Omental fat pad (tissue), 4 donors: Measurements from ENCODE around the gene FAU. TPM values are rescaled to one million over a fixed set of nuclear protein-coding genes. Genes with fewer than 3 reads are reported as not detected.

Experiments
- ATAC-seq: fragments of 150-250 bp; one replicate; pipeline ENCODE4 v1.9.1; 2016; ENCODE audit warnings: mild to moderate bottlenecking, moderate library complexity; ENCODE audit not compliant: low FRiP score
- DNase-seq: peaks from one replicate; pipeline ENCODE4 v3.0.0-alpha.2; 2019; ENCODE audit warnings: low spot score
- small RNA-seq: library from RNA; depleted of rRNA; stranded (forward); fragments of <200 nt; gene quantifications from one replicate; pipeline ENCODE3, GENCODE V24; 2016
- total RNA-seq, 4 donors: library from RNA; depleted of rRNA; stranded (reverse); fragments of >200 nt; gene quantifications; one replicate each; pipeline ENCODE4 v1.1.0, GENCODE V29; 2016
- TF ChIP-seq, protein P1 (sequence below), 3 donors: fragments of 450-650 bp; IDR thresholded peaks; one replicate each; pipeline ENCODE4 v1.5.1; 2016 to 2017; ENCODE audit warnings: antibody characterized with exemption in 3 of 3, mild to moderate bottlenecking in 3 of 3, moderate library complexity in 2 of 3

The FAU gene
- total RNA-seq, 4 donors from 2014 or later = 612 to 842 (median 711) TPM

DNA sequence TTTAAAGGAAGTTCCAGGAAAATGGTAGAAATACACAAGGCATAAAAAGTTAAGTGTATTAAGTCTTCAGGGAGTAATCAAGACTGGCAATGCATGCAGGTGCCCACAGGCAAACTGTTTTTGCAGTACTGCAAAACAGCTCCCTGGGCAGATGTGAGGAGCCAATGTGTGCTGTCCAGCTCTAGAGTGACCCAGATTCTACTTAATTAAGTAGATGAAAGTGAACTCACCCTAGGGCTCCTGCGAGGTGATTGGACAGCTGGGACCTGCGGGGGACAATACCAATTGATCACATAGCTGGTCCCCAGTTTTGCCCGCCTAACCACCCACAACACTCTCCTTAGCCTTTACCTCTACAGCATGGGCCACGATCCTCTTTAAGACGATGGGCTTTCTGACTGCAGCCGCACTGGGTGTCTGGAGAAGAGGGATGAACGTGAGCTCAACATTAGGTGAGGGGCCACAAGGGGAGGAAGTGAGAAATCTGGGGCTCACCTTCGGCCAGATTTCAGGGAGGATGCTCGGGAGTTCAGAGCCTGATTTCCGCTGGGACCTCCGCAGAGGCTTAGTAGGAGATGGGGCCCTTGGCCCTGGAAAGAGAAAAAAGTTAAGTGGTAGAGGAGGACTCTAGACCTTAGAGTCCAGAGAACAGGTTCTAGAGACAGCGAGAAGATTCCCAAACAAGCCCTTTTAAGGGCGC lies 38.6 kb downstream of the FAU start:
- ATAC-seq = no peak
- TF ChIP-seq, protein P1, sequence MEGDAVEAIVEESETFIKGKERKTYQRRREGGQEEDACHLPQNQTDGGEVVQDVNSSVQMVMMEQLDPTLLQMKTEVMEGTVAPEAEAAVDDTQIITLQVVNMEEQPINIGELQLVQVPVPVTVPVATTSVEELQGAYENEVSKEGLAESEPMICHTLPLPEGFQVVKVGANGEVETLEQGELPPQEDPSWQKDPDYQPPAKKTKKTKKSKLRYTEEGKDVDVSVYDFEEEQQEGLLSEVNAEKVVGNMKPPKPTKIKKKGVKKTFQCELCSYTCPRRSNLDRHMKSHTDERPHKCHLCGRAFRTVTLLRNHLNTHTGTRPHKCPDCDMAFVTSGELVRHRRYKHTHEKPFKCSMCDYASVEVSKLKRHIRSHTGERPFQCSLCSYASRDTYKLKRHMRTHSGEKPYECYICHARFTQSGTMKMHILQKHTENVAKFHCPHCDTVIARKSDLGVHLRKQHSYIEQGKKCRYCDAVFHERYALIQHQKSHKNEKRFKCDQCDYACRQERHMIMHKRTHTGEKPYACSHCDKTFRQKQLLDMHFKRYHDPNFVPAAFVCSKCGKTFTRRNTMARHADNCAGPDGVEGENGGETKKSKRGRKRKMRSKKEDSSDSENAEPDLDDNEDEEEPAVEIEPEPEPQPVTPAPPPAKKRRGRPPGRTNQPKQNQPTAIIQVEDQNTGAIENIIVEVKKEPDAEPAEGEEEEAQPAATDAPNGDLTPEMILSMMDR (IDR thresholded peaks at IDR 0.05) = no peak
- DNase-seq = no peak

DNA sequence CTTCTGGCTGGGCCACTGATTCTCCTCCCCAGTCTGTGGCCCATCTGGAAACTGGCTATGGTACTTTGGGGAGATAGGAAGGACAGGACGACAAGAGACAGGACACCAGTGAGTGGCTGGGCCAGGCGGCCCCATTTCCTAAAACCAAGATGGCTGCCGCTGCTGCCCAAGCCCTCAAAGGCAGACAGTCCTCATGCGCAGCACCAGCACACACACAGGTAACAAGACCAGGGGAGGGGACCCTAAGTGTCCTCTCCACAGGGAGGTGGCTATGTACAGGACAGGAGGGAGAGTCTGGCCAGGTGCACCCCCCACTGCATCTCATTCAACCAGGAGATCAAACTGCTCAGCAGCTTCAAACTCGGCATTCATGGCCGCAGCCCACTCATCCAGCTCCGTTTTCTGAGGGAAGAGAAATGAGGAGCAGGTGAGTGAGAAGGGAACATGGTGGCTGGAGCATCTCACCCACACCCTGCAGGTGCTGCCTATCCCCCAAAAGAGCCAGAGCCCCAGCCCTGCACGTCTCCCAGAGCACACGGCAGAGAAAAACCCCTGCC lies 43.1 kb downstream of the FAU start:
- TF ChIP-seq, protein P1 (IDR thresholded peaks at IDR 0.05) = no peak
- no peak for ATAC-seq
- DNase-seq = no peak

DNA sequence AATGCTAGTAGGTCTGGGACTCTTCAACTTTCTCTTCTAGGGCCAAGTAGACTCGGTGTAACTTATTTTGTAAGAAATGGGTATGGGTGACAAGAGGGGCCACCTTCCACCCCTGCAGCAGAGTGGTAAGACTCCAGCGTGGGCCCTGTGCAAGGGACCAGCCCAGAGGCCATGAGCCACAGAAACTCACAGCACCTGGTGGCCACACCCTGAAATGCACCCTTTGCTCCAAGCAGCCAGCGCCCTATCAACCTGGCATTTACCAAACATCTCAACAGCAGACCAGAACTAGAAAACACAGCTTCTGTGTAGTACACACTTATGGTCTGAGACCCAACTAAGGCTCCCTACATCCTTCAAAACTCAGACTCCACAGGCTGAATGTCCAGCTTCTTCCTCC lies 43.8 kb downstream of the FAU start:
- ATAC-seq (no peak), DNase-seq (no peak)
- TF ChIP-seq, protein P1 (IDR thresholded peaks at IDR 0.05) = no peak

DNA sequence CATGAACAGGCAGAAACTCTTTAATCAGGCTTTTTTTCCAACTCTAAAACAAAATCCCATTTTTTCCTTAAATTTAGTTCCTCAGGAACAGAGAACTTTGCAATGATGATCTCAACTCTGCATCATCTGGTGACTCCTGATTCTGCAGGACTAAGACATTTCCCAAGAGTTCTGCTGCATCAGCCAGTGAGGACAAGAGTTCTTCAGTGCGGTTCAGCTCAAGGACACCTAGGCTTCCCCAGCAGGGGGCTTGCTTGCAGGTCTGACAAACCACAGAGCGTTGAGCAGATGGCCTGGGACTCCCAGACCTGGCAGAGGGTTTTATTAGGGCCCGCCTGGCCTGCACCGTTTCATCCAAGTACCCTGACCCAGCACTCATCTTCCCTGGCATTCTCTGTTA lies 44.5 kb downstream of the FAU start:
- TF ChIP-seq, protein P1 (IDR thresholded peaks at IDR 0.05) = no peak
- no peak for DNase-seq
- ATAC-seq = no peak

DNA sequence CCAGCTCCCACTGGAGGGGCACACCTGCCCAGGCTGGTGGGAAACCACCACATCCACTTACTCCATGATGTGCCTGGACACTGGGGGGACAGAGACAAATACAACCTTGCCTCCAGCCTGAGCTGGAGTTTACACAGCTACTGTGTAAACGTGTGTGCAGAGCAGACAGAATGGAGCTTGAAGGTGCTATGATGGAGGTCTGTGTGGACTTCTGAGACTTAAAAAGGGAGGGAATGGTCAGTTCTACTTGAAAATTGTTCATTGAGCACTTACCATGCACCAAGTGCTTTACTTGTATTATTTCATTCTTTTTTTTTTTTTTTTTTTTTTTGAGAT lies 49.3 kb downstream of the FAU start:
- no peak for ATAC-seq
- DNase-seq = no peak

DNA sequence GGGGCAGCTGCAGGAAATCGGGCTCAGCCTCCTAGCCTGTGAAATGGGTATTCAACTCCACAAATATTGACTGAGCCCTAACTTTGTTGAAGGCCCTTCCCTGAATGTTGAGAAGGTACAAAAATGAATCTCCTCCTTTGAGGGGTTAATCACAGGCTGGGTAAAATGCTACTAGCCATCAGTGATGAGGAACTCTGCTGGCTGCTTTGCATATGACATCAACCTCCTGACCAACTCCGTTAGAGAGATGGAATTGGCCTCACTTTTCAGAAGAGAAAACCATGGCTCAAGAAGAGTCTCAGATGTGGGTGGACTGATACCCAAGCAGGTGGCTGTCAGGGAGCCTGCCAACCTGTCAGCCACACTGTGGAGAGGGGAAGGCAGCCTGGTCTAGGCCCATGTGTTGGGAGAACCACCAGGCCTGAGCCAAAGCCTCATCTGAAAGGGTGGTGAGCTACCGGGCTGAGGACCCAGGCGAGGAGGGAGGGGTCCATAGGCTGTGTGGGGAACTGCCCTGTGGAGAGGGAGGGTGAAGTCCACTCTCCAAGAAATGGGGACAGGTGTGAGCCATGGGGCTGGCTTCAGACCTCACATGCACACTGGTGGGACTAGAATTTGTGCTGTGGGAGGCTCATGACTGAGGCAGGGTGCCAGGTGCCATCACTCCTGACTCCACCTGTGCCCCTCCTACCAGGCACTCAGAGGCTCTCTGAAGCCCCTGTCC lies 49.9 kb downstream of the FAU start:
- no peak for ATAC-seq
- TF ChIP-seq, protein P1 (IDR thresholded peaks at IDR 0.05) = no peak
- DNase-seq = no peak

More for the DNA sequence above, 49.3 kb downstream of the FAU start:
- TF ChIP-seq, protein P1 (IDR thresholded peaks at IDR 0.05) = no peak

Small RNA genes within 50 kb of the gene (small RNA-seq; reads per million reads assigned to genes)
- gene HIGD1AP10 (not detected), gene PDCL2P2 (not detected), gene RNU2-23P (not detected)

Other genes starting within 250 kb of the FAU start
- gene EHD1, start 243.5 kb downstream of the FAU start, total RNA-seq = 100 to 1,000 TPM in 2 of 4 donors, 10 to 100 TPM in 2; 66.4 to 226 (median 94.8) TPM
- gene ATG2A, start 204.9 kb downstream of the FAU start, total RNA-seq = 10 to 100 TPM; 20.3 to 34.8 (median 22.2) TPM
- gene PPP2R5B, start 197.4 kb downstream of the FAU start, total RNA-seq = 10 to 100 TPM in 3 of 4 donors, 1 to 10 TPM in 1; 7.8 to 20.3 (median 12.4) TPM
- gene GPHA2, start 186.2 kb downstream of the FAU start, total RNA-seq = not detected
- not detected for gene MAJIN, start 150.0 kb downstream of the FAU start, total RNA-seq
- gene BATF2, start 125.2 kb downstream of the FAU start, total RNA-seq = 1 to 10 TPM in 2 of 4 donors, under 1 TPM in 2; 0.46 to 6.0 (median 1.2) TPM
- 100 to 1,000 TPM in 3 of 4 donors, 10 to 100 TPM in 1; 95.1 to 199 (median 160) TPM for gene ARL2, start 108.0 kb downstream of the FAU start, total RNA-seq
- gene SNX15, start 94.7 kb downstream of the FAU start, total RNA-seq = 10 to 100 TPM; 14.7 to 28.5 (median 20.0) TPM
- gene SAC3D1, start 80.9 kb downstream of the FAU start, total RNA-seq = 10 to 100 TPM in 2 of 4 donors, 1 to 10 TPM in 2; 4.8 to 11.8 (median 10.1) TPM
- gene NAALADL1, start 63.6 kb downstream of the FAU start, total RNA-seq = 10 to 100 TPM; 17.0 to 39.1 (median 23.3) TPM
- gene CDCA5, start 38.1 kb downstream of the FAU start, total RNA-seq = 1 to 10 TPM in 2 of 4 donors, under 1 TPM in 1, not detected in 1; 0.56 to 2.8 (median 1.4) TPM
- gene ZFPL1, start 37.9 kb downstream of the FAU start, total RNA-seq = 10 to 100 TPM; 21.3 to 44.5 (median 32.6) TPM
- gene VPS51, start 25.9 kb downstream of the FAU start, total RNA-seq = 100 to 1,000 TPM; 151 to 208 (median 192) TPM
- 100 to 1,000 TPM in 1 of 4 donors, 10 to 100 TPM in 3; 44.8 to 345 (median 88.6) TPM for gene TM7SF2, start 10.3 kb downstream of the FAU start, total RNA-seq
- gene ZNHIT2, start 4.4 kb downstream of the FAU start, total RNA-seq = 10 to 100 TPM; 12.1 to 18.6 (median 15.3) TPM
- gene MRPL49, start 187 bp upstream of the FAU start, total RNA-seq = 10 to 100 TPM; 37.2 to 47.9 (median 43.2) TPM
- 10 to 100 TPM; 47.1 to 58.2 (median 50.5) TPM for gene SYVN1, start 12.4 kb upstream of the FAU start, total RNA-seq
- not detected for gene SPDYC, start 48.1 kb upstream of the FAU start, total RNA-seq
- 100 to 1,000 TPM in 2 of 4 donors, 10 to 100 TPM in 2; 72.8 to 109 (median 92.9) TPM for gene CAPN1, start 59.8 kb upstream of the FAU start, total RNA-seq
- gene POLA2, start 139.8 kb upstream of the FAU start, total RNA-seq = 10 to 100 TPM in 1 of 4 donors, 1 to 10 TPM in 3; 3.5 to 13.7 (median 6.9) TPM
- 100 to 1,000 TPM in 1 of 4 donors, 10 to 100 TPM in 3; 44.0 to 120 (median 68.6) TPM for gene CDC42EP2, start 192.7 kb upstream of the FAU start, total RNA-seq
- gene DPF2, start 211.7 kb upstream of the FAU start, total RNA-seq = 10 to 100 TPM; 23.3 to 32.9 (median 27.3) TPM
- gene TIGD3, start 232.6 kb upstream of the FAU start, total RNA-seq = 1 to 10 TPM in 1 of 4 donors, under 1 TPM in 3; 0.36 to 2.0 (median 0.50) TPM